Astrocyte of the spinal cord (primary cell): Measurements from ENCODE around the gene GAS7.

ENCODE experiments used
- DNase-seq: peaks from one replicate; pipeline ENCODE4 v3.0.0; 2011; ENCODE audit warnings: low read depth, low spot score
- H3K4me3 ChIP-seq: 2 replicates; pipeline ENCODE4 v1.5.1; 2011; ENCODE audit warnings: low read depth, mild to moderate bottlenecking, low read length, moderate library complexity
- in situ Hi-C: cut with HindIII; loops from 2 replicates; pipeline ENCODE4 v1.10.0; 2017; ENCODE audit warnings: low sequenced_read_pairs
- TF ChIP-seq, protein P1 (sequence below): IDR thresholded peaks from 2 replicates; pipeline ENCODE4 v1.5.1; 2012; ENCODE audit warnings: low read depth, mild to moderate bottlenecking, low read length, inconsistent platforms

The GAS7 gene

DNA sequence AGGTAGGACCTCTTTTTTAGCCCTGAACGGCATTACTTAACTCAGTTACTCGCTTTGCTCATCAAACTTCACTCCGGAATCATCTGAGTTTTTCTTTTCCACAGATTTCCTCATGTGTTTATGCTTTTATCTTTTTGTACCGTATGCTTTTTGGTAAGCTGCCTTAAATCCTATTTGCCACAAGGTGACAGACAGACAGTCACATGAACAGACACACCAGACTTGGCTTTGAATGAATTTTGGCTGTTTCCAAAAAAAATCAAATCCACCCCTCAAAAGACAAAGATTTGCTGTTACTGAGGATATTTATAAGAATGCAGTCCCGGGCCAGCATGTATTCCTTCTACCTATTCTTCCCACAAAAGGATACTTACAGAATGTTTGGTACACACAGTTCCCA is 10.9 kb downstream of the GAS7 start:
- TF ChIP-seq, protein P1, sequence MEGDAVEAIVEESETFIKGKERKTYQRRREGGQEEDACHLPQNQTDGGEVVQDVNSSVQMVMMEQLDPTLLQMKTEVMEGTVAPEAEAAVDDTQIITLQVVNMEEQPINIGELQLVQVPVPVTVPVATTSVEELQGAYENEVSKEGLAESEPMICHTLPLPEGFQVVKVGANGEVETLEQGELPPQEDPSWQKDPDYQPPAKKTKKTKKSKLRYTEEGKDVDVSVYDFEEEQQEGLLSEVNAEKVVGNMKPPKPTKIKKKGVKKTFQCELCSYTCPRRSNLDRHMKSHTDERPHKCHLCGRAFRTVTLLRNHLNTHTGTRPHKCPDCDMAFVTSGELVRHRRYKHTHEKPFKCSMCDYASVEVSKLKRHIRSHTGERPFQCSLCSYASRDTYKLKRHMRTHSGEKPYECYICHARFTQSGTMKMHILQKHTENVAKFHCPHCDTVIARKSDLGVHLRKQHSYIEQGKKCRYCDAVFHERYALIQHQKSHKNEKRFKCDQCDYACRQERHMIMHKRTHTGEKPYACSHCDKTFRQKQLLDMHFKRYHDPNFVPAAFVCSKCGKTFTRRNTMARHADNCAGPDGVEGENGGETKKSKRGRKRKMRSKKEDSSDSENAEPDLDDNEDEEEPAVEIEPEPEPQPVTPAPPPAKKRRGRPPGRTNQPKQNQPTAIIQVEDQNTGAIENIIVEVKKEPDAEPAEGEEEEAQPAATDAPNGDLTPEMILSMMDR = no peak
- no peak for DNase-seq
- in situ Hi-C loops = no loop called here
- H3K4me3 ChIP-seq = no peak overlapping the region

DNA sequence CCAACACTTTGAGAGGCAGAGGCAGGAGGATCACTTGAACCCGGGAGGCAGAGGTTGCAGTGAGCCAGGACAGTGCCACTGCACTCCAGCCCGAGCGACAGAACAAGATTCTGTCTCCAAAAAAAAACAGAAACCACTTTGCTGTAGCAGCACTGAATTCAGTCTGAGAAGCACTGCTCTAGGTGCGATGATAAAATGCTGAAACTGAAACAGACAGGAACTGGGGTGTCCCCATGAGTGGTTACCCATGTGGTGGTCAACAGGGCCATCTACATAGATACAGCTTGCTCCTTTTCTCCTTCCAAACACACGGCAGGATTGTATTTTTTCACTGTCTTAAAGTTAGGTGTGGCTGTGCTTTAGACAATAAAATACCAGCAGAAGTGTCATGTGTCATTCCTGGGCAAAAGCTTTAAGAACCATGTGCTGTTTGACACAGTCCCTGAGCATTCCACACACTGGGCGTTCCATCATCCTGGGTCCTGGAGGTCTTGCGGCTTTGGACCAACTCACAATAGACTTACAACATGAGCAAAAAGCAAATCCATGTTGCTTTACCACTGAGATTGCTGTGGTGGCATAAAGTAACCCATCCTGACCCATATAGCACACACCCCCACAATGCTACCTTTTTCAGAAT is 11.5 kb downstream of the GAS7 start:
- H3K4me3 ChIP-seq = no peak overlapping the region
- TF ChIP-seq, protein P1 = no peak
- DNase-seq = no peak
- in situ Hi-C loops = no loop called here

DNA sequence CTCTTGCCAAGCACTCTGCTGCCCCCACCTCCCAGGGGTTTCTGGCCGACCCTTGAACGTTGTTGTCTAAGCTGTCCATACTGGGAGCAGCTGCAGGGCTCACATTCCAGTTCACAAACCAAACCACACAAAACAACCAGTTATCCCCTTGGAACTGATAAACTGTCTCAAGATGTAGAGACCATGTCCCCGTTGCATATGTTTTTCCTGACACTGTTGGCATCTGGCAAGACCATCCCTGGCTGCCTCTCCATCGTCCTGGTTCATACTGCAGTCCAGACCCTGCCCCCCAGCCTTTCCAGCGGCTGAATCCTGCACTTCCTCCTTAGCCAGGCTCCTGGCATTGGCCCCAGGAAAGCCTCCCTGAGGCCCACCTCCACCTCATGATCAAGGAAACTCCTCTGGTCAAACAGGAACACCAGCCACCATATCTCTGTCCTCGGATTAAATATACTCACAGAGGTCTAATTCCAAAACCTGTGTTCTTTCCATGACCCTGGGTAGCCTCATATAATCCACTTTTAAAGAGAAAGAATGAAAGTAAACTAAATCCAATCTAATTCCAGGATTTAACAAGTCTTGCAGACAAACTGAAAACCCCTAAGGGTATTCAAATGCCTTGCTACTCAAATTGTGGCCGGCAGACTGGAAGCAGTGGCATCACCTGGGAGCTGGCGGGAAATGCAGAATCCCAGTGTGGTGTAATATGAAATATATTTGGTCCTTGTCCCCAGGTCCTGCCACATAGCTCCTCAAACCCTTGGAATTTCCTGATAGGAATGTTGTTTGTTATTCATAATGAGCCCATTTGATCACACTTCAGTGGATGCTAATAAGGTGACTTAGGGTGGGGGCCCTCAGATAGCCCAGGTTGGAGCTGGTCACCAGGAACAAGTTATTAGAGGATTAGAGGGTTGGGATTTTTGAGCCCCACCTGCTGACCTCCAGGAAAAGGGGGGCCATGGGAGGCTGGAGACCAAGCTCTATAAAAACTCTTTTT is 14.2 kb downstream of the GAS7 start:
- no peak for DNase-seq
- in situ Hi-C loops = no loop called here
- H3K4me3 ChIP-seq = no peak overlapping the region
- TF ChIP-seq, protein P1 = no peak

- TF ChIP-seq, protein P1 = no peak
- in situ Hi-C loops = no loop called here
- DNase-seq = no peak
- no peak overlapping the region for H3K4me3 ChIP-seq
These were observed 15.6 kb downstream of the GAS7 start for GRCh38 chr17:10182785-10183184.

DNA sequence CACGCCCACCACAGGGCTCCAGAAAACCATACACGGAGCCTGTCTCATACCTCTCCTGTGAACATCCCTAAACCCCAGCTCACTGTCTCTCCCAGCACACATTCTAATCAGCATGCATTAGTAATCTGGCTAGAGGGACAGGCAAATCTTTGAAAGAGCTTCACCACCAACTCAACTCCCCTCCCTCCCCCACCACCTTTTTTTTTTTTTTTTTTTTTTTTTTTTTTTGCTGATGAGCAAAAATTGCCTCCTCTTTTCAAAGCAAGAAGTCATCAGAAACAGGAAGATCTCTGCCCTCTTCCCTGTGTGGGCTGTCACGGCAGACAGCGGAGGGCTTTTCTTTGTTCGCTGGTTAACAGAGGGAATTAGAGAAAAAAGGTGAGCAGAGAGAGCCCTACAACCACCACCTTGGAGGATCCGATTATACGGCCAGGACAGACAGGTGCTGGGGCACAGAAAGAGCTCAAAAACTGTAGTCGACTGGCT is 19.9 kb downstream of the GAS7 start:
- no peak overlapping the region for H3K4me3 ChIP-seq
- TF ChIP-seq, protein P1 = no peak
- no peak for DNase-seq
- in situ Hi-C loops = no loop called here

DNA sequence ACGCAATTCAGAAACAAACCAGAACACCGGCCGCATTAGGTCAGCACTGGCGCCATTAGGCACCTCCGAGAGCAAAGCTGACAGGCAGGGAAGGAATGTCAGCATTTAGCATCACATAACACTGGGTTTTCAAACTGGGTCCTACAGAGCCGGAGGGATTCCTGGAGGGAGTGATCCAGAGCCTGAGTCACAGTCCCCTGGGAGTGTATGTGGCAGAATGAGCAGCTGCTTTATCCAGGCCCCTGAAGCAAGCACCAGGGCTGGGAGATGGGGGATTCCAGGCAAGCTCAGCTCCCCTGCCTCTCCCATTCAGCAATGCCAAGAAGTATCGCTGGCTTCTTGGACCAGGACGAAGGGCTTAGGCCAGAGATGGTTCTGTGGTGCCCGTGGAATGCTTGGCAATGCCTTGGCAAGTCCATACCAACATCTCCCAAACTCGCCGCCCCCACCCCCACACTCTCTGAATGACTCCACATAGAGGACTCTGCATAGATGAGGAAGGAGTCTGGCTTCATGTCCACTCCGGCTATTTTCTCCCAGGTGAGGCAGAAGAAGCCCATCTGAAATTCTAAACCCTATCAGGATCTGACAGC is 20.4 kb downstream of the GAS7 start:
- in situ Hi-C loops = no loop called here
- DNase-seq = peak; percentile 17
- TF ChIP-seq, protein P1 = no peak
- H3K4me3 ChIP-seq = no peak overlapping the region
